Thyroid gland (tissue), 4 donors: ENCODE data around the gene DPAGT1. TPM values are rescaled to one million over a fixed set of nuclear protein-coding genes. Genes with fewer than 3 reads are reported as not detected.
A peak's percentile ranks its signal among the peaks of the same experiment; 100 is the strongest.

Experiments
- DNase-seq, 2 donors: peaks; one replicate each; pipeline ENCODE4 v3.0.0-alpha.2; 2019
- H3K27ac ChIP-seq, 3 donors: fragments of 200-600 bp; sonication (generic); 1 replicate in 2 of 3; 2 replicates in 1 of 3; pipeline ENCODE4 v1.5.1; 2016 to 2019; ENCODE audit warnings: mild to moderate bottlenecking in 1 of 3, moderate library complexity in 1 of 3
- H3K27me3 ChIP-seq: fragments of 200-600 bp; sonication (generic); one replicate; pipeline ENCODE4 v1.5.1; 2019
- H3K36me3 ChIP-seq, 2 donors: fragments of 200-600 bp; sonication (generic); one replicate each; pipeline ENCODE4 v1.5.1; 2016 to 2019
- H3K4me1 ChIP-seq, 2 donors: fragments of 200-600 bp; sonication (generic); one replicate each; pipeline ENCODE4 v1.5.1; 2017 to 2019
- H3K4me3 ChIP-seq, 3 donors: fragments of 200-600 bp; sonication (generic); replicated peaks in 1 of 3; 1 replicate in 2 of 3; 2 replicates in 1 of 3; pipeline ENCODE4 v1.5.1; 2016; ENCODE audit warnings: mild to moderate bottlenecking in 1 of 3
- H3K9me3 ChIP-seq: fragments of 200-600 bp; sonication (generic); one replicate; pipeline ENCODE4 v1.5.1; 2017
- CTCF ChIP-seq, 6 experiments: fragments of 200-600 bp in 3 of 6; fragments of 450-650 bp in 3 of 6; sonication (generic) in 3 of 6; IDR thresholded peaks; one replicate each; pipeline ENCODE4 v1.5.1; 2016 to 2019; ENCODE audit warnings: antibody characterized with exemption in 6 of 6, mild to moderate bottlenecking in 2 of 6, inconsistent platforms in 1 of 6, moderate library complexity in 1 of 6
- POLR2A ChIP-seq, 2 donors: fragments of 450-650 bp; IDR thresholded peaks; one replicate each; pipeline ENCODE4 v1.6.1; 2017; ENCODE audit warnings: antibody characterized with exemption in 2 of 2, mild to moderate bottlenecking in 2 of 2, moderate library complexity in 1 of 2
- WGBS, 2 donors: methylation state at CpG; one replicate each; pipeline ENCODE4 v1.1.5; 2017; 5-methylcytosine and 5-hydroxymethylcytosine counted together
- intact Hi-C: fragments of 100-400 bp; cut with DNase I; formaldehyde crosslinking; loops from one replicate; pipeline ENCODE4 v1.15.1; 2023
- total RNA-seq, 4 donors: library from RNA; depleted of rRNA; stranded (reverse); fragments of >200 nt; gene quantifications; one replicate each; pipeline ENCODE4 v1.2.3, GENCODE V29; 2016

The DPAGT1 gene
- total RNA-seq, 4 donors from 2014 or later: 29.8 to 42.8 (median 38.7) TPM

- WGBS, 2 donors: 15 to 17% methylated on average over 5 of the region's 5 CpGs
- Histone ChIP-seq H3K27ac (peak overlapping the region; percentile 26 to 77 (median 73)), H3K9me3 (no peaks in the 10 kb centered on the region), H3K36me3 (peaks cover 8 to 9% of the 10 kb centered on the region in 2 donors), H3K27me3 (no peaks in the 10 kb centered on the region), H3K4me3 (peak overlapping the region in 2 of 3 donors; percentile 17 to 41), H3K4me1 (peaks cover 14 to 17% of the 10 kb centered on the region in 2 donors)
- TF ChIP-seq POLR2A (IDR thresholded peaks at IDR 0.05) (no peak), CTCF (IDR thresholded peaks at IDR 0.05) (no peak)
- peak in 1 of 2 donors; percentile 15 for DNase-seq
- intact Hi-C loops: no loop called here
Measured at GRCh38 chr11:119120639-119121007, 19.0 kb upstream of the DPAGT1 start.

GRCh38 chr11:119118946-119119345 lies 17.3 kb upstream of the DPAGT1 start:
- H3K4me1 ChIP-seq: peaks cover 14 to 17% of the 10 kb centered on the region in 2 donors
- TF ChIP-seq POLR2A (IDR thresholded peaks at IDR 0.05) (no peak), CTCF (IDR thresholded peaks at IDR 0.05) (no peak)
- H3K4me3 ChIP-seq: no peak overlapping the region
- H3K9me3 ChIP-seq: no peaks in the 10 kb centered on the region
- H3K27me3 ChIP-seq: no peaks in the 10 kb centered on the region
- intact Hi-C loops: no loop called here
- DNase-seq: no peak
- WGBS, 2 donors: 94 to 96% methylated on average over 1 of the region's 1 CpG
- no peak overlapping the region for H3K27ac ChIP-seq
- peaks cover 2 to 7% of the 10 kb centered on the region in 2 donors for H3K36me3 ChIP-seq

- Histone ChIP-seq H3K9me3 (no peaks in the 10 kb centered on the region), H3K36me3 (peaks cover 0 to 9% of the 10 kb centered on the region in 2 donors), H3K27ac (no peak overlapping the region), H3K4me1 (peaks cover 14 to 17% of the 10 kb centered on the region in 2 donors), H3K4me3 (no peak overlapping the region), H3K27me3 (no peaks in the 10 kb centered on the region)
- TF ChIP-seq POLR2A (IDR thresholded peaks at IDR 0.05): no peak
- no peak for TF ChIP-seq CTCF (IDR thresholded peaks at IDR 0.05)
- no peak for DNase-seq
- intact Hi-C loops: no loop called here
- 95 to 97% methylated on average over 5 of the region's 5 CpGs for WGBS, 2 donors
Measured at GRCh38 chr11:119118227-119118626, 16.6 kb upstream of the DPAGT1 start.

- no peaks in the 10 kb centered on the region for H3K9me3 ChIP-seq
- WGBS, 2 donors: 93 to 95% methylated on average over 3 of the region's 3 CpGs
- intact Hi-C loops: no loop called here
- no peak for TF ChIP-seq CTCF (IDR thresholded peaks at IDR 0.05)
- TF ChIP-seq POLR2A (IDR thresholded peaks at IDR 0.05): no peak
- H3K4me3 ChIP-seq: no peak overlapping the region
- no peak overlapping the region for H3K27ac ChIP-seq
- H3K27me3 ChIP-seq: no peaks in the 10 kb centered on the region
- peaks cover 10 to 19% of the 10 kb centered on the region in 2 donors for H3K36me3 ChIP-seq
- peaks cover 8 to 10% of the 10 kb centered on the region in 2 donors for H3K4me1 ChIP-seq
- DNase-seq: no peak
Measured at GRCh38 chr11:119117004-119117706, 15.5 kb upstream of the DPAGT1 start.

- Histone ChIP-seq H3K4me1 (peaks cover 6 to 7% of the 10 kb centered on the region in 2 donors), H3K27ac (no peak overlapping the region), H3K36me3 (peaks cover 16 to 22% of the 10 kb centered on the region in 2 donors), H3K27me3 (no peaks in the 10 kb centered on the region), H3K4me3 (no peak overlapping the region), H3K9me3 (no peaks in the 10 kb centered on the region)
- TF ChIP-seq POLR2A (IDR thresholded peaks at IDR 0.05): no peak
- TF ChIP-seq CTCF (IDR thresholded peaks at IDR 0.05): no peak
- intact Hi-C loops: no loop called here
- DNase-seq: no peak
- WGBS, 2 donors: 72 to 77% methylated on average over 5 of the region's 5 CpGs
Measured at GRCh38 chr11:119116601-119117000, 14.9 kb upstream of the DPAGT1 start.
